NK-92 (cell line): ENCODE data around the gene TMEM30B.

Experiments used
- DNase-seq: peaks from one replicate; lab custom pipeline; 2025; ENCODE audit not compliant: unreplicated experiment; lab: John Stamatoyannopoulos, UW

TMEM30B gene

GRCh38 chr14:61238611-61239245, 42.4 kb downstream of the TMEM30B start:
- no peak for DNase-seq

DNA sequence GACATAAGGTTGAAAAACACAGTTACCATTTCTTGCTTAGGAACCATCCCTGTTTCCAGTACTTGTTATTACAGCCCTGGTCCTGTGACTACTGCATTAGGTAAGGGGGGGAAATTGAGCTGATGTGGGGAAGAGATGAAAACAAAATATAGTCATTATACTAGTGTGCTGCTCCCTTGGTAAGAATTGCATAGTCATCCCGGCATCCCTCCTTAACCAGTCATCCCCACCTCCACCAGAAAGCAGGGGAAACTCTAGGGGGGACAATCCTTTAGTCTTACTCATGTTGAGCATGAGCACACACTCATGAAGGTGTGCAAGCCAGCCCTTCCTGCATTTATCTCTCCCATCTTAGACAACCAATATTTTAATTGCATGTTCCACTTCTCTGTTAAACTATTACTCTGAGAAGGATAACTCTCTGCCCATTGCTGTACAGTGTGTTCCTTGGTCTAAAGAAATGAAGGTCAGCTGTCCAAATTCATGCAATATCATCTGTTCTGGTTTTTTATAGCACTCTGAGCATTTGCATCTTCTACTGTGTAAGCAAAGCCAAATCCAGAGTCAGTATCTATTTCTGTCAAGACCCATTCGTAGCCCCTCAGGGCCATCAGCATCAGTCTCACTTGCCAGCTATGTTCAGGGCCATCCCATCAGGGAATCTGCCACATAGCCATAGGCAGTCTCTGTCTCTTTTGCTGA, 46.8 kb downstream of the TMEM30B start:
- DNase-seq = no peak

DNA sequence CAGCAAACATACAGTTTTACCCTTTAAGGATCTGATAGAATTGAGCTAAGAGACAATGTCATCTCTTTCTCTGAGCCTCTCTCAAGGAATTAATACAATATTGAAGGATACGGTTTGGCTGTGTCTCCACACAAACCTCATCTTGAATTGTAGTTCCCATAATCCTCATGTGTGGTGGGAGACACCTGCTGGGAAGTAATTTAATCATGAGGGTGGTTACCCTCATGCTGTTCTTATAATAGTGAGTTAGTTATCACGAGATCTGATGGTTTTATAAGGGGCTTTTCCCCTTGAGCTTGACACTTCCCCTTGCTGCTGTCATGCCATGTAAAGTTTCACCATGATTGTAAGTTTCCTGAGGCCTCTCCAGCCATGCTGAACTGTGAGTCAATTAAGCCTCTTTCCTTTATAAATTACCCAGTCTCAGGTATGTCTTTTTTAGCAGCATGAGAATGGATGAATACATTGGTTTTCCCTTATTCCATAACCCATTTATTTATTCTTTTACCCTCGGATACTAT, 47.6 kb downstream of the TMEM30B start:
- DNase-seq = no peak

GRCh38 chr14:61231810-61232209, 49.3 kb downstream of the TMEM30B start:
- no peak for DNase-seq

GRCh38 chr14:61229981-61230380, 51.2 kb downstream of the TMEM30B start:
- DNase-seq = no peak

GRCh38 chr14:61229475-61229888, 51.7 kb downstream of the TMEM30B start:
- no peak for DNase-seq

- no peak for DNase-seq
Measured at GRCh38 chr14:61227884-61228591, 53.1 kb downstream of the TMEM30B start.
